HTR-8/SVneo (cell line): ENCODE results near the gene CES2.
A peak's percentile ranks its signal among the peaks of the same experiment; 100 is the strongest.
"Not testable (repeated sequence)": the region's sequence is repeated elsewhere in the genome, so short reads cannot be mapped to it uniquely, and the experiment has no call there.

Experiments
- DNase-seq: peaks from one replicate; pipeline ENCODE4 v3.0.0; 2011; ENCODE audit warnings: low spot score, mixed read lengths; ENCODE audit not compliant: insufficient read length
- FAIRE-seq: peaks from 2 replicates; lab custom pipeline; 2011; peaks lifted over from hg19 to GRCh38; lab: Jason Lieb, UNC

Gene CES2

GRCh38 chr16:66974932-66975246, 39.6 kb downstream of the CES2 start:
- DNase-seq, FAIRE-seq: not testable (repeated sequence)

- no peak for FAIRE-seq
- no peak for DNase-seq
Observed at GRCh38 chr16:66975302-66975893, 40.1 kb downstream of the CES2 start.

GRCh38 chr16:66976746-66977145, 41.4 kb downstream of the CES2 start:
- FAIRE-seq (no peak), DNase-seq (no peak)

- DNase-seq (peak; percentile 93), FAIRE-seq (peak; percentile 90)
Observed at GRCh38 chr16:66977341-66978113, 42.2 kb downstream of the CES2 start.

GRCh38 chr16:66979011-66979717, 43.8 kb downstream of the CES2 start:
- no peak for FAIRE-seq
- no peak for DNase-seq

- FAIRE-seq (no peak), DNase-seq (no peak)
Observed at GRCh38 chr16:66983033-66983432, 47.7 kb downstream of the CES2 start.

GRCh38 chr16:66984892-66985311, 49.6 kb downstream of the CES2 start:
- FAIRE-seq: no peak
- no peak for DNase-seq

GRCh38 chr16:66986559-66986958, 51.2 kb downstream of the CES2 start:
- DNase-seq (no peak), FAIRE-seq (no peak)

GRCh38 chr16:66988197-66988788, 53.0 kb downstream of the CES2 start, which contains the start of gene CES4A:
Gene CES4A (plus strand): TSS chr16:66988589. CDS start chr16:66988773, 184 bp downstream.
- FAIRE-seq (no peak), DNase-seq (no peak)

GRCh38 chr16:66991545-66992077, 56.3 kb downstream of the CES2 start:
- no peak for FAIRE-seq
- no peak for DNase-seq

- FAIRE-seq, DNase-seq: not testable (repeated sequence)
Observed at GRCh38 chr16:66993558-66993957, 58.2 kb downstream of the CES2 start.
